GM19193 (cell line): ENCODE results near the gene ZNF710.

Experiments
- POLR2A ChIP-seq: IDR thresholded peaks from 4 replicates; pipeline ENCODE4 v1.6.1; 2011; ENCODE audit not compliant: insufficient read depth, insufficient read length; ENCODE audit errors: extremely low read depth

Gene ZNF710

DNA sequence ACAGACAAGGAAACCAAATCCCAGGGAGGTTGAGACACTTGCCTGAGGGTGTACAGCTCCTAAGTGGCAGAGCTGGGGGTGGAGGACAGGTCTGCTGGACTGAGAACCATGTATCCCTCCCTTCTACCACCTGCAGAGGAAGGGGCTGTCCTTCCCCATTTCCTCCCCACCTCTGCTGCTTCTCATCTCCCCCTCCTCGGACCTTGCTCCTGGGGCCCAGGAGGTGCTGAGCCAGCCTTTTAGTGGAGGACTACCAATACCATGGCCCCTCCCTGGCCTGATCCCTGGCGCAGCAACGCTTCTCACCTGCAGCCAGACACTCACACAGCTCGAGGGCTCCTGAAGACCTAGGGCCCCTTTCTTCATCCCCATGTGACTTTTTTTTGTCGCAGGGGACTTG is 50.8 kb downstream of the ZNF710 start:
- TF ChIP-seq POLR2A = no peak

DNA sequence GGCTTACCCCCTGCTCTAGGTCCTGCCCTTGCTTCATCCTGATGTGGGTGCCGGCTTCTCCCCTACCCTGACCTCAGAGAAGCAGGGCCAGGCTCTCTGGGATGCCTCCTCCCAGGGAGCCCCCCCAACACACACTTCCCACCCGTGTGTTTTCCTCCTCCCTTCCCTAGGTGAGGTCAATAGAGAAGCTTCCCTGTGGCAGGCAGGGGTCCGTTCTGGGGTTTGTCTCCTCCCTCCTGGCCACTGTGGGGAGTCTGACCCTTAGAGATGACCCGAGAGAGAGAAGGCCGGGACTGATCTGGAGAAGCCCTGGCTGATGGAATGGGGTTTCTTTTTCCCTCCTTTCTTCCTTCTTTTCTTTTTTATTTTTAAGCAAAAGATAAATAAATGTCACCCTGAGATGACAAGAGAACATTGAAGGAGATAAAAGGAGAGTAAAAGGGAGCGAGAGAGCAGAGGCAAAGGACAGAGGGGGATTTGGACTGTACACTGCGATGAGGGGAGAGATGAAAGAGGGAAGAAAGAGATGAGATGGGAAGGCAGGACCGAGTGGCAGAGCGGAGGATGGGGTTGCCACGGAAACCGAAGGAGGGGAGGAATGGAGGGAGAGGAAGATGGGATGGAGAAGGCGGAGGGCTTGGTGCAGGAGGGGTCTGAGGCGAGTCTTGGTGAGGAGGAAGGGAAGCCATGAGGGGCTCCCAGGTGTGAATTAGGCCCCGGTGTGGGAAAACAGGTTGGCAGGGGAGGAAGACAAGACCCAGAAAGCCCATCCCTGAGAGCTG is 52.8 kb downstream of the ZNF710 start:
- TF ChIP-seq POLR2A = no peak

DNA sequence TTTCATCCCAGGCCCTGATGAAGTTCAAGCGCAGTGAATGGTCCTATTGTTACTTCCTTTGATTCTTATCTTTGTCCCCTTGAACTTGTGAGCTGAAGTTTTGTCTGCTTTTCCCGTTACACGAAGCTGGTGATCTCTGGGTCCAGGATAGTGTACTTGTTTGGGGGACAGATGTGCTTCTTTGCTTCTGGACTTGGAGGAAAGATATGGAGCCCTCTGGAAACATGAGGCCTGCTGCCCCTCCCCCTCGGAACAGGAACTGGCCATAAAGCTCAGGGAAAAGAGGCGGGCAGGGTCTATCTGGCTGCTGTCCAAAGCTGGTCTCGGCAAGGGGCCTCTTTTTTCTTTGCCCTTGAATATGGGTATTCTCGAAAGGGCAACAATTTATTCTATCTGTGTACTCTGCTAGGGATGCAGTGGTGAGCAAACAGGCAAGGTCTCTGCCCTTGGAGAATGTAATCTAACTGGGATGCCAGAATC is 53.5 kb downstream of the ZNF710 start:
- no peak for TF ChIP-seq POLR2A

DNA sequence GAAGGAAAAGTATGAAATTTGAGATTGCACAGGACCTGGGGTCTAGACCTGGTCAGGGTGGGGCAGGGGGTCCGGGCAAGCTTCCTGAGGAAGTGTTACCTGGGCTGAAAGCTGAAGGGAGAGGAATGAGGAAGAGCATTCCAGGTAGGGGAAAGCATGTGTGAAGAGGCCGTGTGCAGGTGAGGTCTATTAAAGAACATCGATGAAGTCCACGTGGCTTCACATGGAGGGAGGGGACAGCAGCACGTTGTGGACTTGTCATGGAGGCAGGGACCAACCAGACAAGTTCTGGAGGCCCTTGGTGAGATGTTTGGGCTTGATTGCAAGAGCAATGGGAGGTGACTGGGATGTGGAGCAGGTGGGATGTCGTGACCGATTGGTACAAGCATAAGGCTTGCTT is 54.1 kb downstream of the ZNF710 start:
- TF ChIP-seq POLR2A = no peak

DNA sequence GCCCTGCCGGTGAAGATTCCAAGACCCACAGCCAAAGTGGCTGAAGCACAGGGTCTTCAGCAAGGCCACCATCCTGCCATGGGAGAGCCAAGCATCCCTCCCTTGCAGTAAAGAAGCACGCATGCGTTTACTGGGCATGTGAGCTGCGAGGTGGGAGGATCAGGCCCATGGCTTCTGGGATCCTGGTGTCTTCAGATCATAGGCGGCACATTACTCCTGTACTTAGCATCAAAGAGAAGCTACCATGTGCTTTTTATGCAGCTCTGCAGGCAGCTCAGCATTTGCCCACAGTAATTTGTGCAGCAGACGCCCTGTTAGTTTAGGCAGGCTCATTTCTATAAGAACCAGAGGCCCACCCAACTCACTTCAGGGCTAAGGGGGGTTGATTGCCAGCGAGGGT is 55.4 kb downstream of the ZNF710 start:
- no peak for TF ChIP-seq POLR2A

DNA sequence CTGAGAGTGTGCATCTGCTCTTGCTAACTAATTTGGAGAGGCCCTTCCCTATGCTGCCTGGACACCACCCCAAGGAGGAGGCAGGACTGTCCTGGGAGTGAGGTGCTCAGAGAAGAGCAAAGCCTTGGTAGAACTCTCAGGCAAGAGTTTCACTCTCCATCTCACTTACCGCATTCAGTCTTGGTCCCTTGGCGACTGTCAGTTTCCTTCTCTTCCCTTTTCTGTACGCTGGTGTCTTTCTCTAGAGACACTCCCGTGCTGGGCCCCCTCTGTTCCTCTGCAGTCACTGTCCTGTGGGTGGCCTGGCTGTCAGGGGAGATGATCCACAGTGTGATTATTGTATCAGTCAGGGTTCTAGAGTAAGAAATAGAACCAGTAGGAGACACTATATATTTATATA is 57.2 kb downstream of the ZNF710 start:
- no peak for TF ChIP-seq POLR2A

DNA sequence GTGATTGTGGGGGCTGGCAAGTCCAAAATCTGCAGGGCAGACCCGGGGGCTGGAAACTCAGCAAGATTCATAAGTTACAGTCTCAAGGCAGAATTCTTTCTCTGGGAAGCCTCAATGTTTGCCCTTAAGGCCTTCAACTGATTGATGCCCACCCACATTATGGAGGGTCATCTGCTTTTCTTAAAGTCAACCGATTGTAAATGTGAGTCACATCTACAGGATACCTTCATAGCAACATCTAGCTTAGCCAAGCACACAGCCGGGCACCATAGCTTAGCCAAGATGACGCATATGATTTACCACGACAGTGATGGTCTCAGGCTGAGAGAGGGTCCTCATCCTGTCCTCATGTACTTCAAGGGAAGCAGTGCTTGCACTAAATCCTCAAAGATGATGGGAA is 57.7 kb downstream of the ZNF710 start:
- TF ChIP-seq POLR2A = no peak

DNA sequence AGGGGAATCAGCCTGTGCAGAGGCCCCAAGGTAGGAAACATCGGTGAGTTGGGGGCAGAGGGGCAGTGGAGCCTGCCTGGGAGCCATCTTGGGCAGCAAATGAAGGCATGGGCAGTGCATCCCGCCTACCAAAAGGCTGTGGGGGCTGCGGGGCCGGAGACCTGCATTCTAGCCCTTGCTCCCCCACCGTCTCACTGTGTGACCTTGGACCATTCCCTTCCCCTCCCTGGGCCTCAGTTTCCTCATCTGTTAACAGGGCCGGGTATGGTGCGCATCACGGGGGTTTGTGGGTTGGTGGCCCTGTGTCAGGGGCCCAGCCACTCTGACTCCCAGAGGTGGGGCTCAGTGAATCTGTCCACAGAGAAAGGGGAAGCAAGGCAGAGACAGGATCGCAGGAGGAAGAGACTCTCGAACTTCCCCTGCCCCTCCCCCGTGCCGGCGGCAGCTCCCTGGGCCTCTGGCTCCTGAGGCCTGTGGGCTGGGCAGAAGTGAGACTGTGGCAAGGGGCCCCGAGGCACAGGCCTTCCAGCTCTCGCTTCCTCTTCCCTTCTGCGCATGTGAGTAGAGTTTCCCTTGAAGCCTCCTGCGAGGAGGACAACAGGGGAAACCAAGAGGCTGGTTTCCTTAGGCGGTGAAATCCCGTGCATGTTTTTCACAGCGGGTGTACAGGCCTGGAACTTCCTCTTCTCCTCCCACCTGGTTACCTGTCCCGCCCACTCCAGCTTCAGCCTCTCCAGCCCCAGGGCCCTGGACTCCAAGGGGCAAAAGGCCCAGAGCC is 58.3 kb downstream of the ZNF710 start:
- TF ChIP-seq POLR2A = peak; percentile 53

DNA sequence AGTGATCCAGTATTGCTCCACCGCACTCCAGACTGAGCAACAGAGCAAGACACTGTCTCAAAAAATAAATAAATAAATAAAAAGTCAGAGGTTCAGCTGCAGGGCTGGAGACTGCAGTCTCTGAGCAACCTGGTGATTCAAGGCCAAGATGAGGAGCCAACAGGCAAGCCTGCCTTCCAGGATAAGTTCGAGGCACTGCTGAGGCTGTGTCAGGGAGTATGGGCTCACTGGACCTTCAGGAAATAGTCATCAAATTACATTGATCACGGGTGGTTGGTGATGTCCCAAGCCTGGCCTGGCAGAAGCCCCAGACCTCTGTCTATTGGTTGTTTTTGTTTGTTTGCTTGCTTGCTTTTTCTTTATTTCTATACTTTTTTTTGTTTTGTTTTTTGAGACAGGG is 59.7 kb downstream of the ZNF710 start:
- TF ChIP-seq POLR2A = no peak

DNA sequence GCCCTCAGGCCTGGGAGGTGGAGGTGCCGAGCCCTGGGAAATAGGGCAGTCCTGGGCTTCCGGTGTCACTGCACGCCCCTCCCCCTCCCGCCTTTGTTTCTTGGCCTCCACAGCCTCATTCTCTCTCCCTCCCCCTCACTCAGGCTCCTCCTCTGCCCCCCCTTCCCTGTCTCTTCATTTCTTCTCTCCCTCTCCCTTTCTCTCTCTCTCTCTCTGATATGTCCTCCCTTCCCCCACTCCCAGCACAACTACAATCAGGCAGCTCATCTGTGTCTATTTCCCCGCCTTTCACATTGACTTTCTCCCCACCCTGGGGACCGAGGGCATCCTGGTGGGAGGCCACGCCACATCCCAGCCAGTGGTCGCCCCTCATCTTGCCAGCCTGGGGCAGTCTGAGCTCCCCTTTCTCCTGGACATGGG is 60.9 kb downstream of the ZNF710 start:
- no peak for TF ChIP-seq POLR2A

DNA sequence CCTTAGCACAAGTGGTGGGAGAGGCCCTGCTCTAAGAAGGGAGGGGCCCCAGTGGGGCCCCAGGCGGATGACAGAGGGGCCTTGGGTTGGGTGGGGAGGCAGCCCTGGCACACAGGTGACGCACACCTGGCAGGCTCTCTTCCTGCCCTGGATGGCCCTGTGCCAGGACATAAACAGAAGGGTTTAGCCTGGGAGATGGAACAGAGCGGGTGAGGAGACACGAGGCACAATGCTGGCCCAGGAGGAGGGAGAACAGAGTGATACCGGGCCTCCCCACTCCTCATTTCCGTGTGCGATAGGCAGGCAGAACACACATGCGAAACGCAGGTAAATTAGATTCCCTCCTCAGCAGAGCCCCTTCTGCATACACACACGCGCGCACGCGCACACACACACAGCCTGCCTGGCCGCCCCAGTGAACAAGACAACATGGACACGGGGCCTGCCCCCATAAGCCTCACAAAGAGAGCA is 61.4 kb downstream of the ZNF710 start:
- TF ChIP-seq POLR2A = no peak

DNA sequence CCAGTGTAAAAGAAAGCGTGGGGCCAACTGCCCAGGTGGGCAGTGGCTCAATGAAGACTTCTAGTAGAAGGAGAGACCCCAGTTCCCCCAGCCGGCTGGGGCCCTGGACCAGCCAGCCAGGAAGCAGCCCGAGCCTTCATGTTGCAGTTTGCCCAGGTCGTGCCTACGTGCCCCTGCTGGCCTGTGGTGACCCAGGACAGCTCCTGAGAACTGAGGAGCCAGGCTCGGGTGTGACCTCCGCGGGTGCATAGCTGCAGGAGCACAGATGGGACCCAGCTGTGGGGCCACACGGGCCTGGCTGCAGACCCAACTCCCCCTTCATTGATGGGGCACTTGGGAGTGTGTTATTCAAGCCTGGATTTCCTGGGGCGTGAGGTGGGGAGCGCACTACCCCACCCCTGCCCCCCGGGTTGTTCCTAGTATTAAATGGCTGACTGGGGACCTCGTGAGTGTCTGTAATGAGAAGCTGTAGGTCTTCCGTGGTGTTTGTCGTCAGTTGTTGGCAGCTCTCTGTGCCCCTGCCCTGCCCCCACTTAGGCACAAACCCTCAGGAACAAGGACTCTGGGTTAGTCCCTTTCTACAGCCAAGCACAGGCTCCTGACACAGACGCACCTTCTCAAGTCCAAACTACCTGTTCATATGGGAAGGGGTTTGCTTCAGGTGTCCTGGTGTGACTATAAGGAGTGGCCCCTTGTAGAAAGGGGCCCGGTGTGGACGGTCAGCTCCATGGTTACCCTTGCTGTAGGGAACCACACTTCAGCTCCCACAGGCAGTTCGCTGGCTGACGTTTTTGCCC is 62.0 kb downstream of the ZNF710 start:
- TF ChIP-seq POLR2A = no peak

DNA sequence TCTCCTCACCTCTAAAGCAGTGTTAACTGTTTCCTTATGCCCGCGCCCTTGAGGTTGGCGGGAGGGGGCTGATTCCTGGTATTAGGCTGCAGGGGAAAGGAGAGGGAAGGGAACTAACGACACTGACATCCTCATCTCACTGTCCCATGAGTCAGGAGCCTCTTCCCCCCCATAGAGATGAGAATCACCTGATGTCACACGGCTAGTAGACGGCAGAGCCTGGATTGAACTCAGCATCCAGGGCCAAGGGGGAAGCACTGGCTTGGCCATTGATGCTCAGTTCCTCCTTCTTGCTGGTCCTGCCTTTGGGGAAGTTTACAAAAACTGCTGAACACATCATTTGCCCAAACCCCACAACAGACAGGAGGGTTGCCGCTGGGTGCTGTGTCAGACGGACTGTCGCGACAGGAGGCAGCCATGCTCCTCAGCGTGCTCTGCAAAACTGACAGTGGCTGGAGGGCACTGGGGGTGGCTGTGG is 62.7 kb downstream of the ZNF710 start:
- TF ChIP-seq POLR2A = no peak

DNA sequence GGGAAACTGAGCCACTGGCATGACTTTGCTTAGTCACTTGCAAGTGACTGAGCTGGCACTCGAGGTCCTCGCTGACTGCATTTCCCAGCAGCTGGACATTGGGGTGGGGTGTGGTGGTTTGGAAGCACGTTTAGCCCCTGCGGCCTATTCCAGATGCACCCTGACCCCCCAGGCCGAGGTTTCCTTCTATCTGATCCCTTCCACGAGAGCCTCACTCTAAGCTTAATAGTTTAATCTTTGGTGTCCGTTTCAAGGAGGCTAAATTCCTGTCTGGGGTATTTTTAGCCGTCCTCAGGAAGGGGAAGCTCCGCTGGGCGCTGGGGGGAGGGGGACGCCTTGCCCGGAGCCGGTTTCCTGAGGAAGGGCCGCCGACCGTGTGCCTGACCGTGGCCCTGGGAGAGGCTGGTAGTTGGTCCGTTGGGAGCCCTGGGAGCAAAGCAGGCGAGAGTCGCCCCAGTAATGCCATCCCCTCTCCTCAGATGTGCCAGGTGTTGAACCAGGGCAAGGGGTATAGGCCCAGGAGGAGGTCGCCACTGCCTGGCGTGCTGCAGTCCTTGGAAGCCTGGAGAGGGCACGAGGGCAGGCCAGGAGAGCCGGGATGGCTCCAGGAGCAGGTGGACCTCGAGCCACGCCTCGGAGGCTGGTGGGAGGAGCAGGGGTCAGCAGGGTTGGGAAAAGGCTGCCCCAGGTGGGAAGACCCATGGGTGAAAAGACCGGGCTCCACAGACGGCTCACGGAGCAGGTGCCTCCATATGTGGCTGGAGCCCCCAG is 64.0 kb downstream of the ZNF710 start:
- TF ChIP-seq POLR2A = no peak

DNA sequence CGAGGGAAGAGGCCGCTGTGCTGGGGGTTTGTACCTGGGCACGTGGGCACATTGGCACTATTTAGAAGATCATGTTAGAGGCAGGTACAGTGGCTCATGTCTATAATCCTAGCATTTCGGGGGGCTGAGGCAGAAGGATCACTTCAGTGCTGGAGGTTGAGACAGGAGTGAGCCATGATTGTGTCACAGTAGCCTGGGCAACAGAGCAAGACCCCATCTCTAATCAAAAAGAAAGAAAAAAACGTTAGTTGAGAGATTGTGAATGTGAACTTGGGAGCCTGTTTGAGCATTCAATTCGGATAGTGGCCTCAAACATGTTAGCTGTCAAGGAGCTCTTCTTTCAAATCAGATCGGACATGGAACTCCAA is 64.5 kb downstream of the ZNF710 start:
- TF ChIP-seq POLR2A = no peak
